Colon (tissue), 2 donors: ENCODE results near the gene ZNF780A.
"Not testable (repeated sequence)": the region's sequence is repeated elsewhere in the genome, so short reads cannot be mapped to it uniquely, and the experiment has no call there.

Experiments
- FAIRE-seq: peaks from 2 replicates; lab custom pipeline; 2012; peaks lifted over from hg19 to GRCh38; lab: Jason Lieb, UNC
- donor health status: control.
- donor health status: control.

The ZNF780A gene

GRCh38 chr19:40084948-40085347, 5.8 kb downstream of the ZNF780A start:
- FAIRE-seq, result no peak

GRCh38 chr19:40081411-40081810, 9.3 kb downstream of the ZNF780A start:
- no peak for FAIRE-seq

- FAIRE-seq, result no peak
Observed at GRCh38 chr19:40080289-40080688, 10.5 kb downstream of the ZNF780A start.

- no peak for FAIRE-seq
Observed at GRCh38 chr19:40078377-40078776, 12.4 kb downstream of the ZNF780A start.

- FAIRE-seq, result no peak
Observed at GRCh38 chr19:40070058-40070457, 20.7 kb downstream of the ZNF780A start.

- no peak for FAIRE-seq
Observed at GRCh38 chr19:40059624-40060023, 31.1 kb downstream of the ZNF780A start.

- FAIRE-seq, result no peak
Observed at GRCh38 chr19:40057166-40057565, 33.6 kb downstream of the ZNF780A start.

GRCh38 chr19:40056505-40056904, 34.2 kb downstream of the ZNF780A start:
- FAIRE-seq, result no peak

GRCh38 chr19:40055832-40056504, 34.8 kb downstream of the ZNF780A start, which contains the start of gene ZNF780B:
ZNF780B (minus strand) TSS chr19:40056231; CDS start chr19:40050332, 5,899 bp downstream.
- FAIRE-seq, result no peak

- FAIRE-seq, result no peak
Observed at GRCh38 chr19:40055049-40055448, 35.7 kb downstream of the ZNF780A start.

GRCh38 chr19:40054632-40055031, 36.1 kb downstream of the ZNF780A start:
- no peak for FAIRE-seq

- FAIRE-seq, result no peak
Observed at GRCh38 chr19:40053491-40053890, 37.3 kb downstream of the ZNF780A start.

GRCh38 chr19:40041718-40042117, 49.0 kb downstream of the ZNF780A start:
- not testable (repeated sequence) for FAIRE-seq

GRCh38 chr19:40038047-40038446, 52.7 kb downstream of the ZNF780A start:
- not testable (repeated sequence) for FAIRE-seq

- FAIRE-seq, result no peak
Observed at GRCh38 chr19:40035996-40036395, 54.7 kb downstream of the ZNF780A start.

- no peak for FAIRE-seq
Observed at GRCh38 chr19:40033989-40034560, 56.7 kb downstream of the ZNF780A start.

GRCh38 chr19:40026597-40026970, 64.2 kb downstream of the ZNF780A start:
- FAIRE-seq, result no peak

- no peak for FAIRE-seq
Observed at GRCh38 chr19:40025938-40026596, 64.7 kb downstream of the ZNF780A start.

- FAIRE-seq, result no peak
Observed at GRCh38 chr19:40023969-40024368, 66.8 kb downstream of the ZNF780A start.
